H1 (cell line): ENCODE measurements around the gene DPM3. TPM values are rescaled to one million over a fixed set of nuclear protein-coding genes. Genes with fewer than 3 reads are reported as not detected.

Source experiments
- CTCF ChIA-PET: fragments of 300-600 bp; sonication (Branson Sonifier 250); formaldehyde crosslinking; loops from one replicate; lab custom pipeline; 2021; ENCODE audit not compliant: partially characterized antibody; lab: Charles Lee
- POLR2A ChIA-PET: fragments of 300-600 bp; sonication (Branson Sonifier 250); formaldehyde crosslinking; loops from one replicate; lab custom pipeline; 2021; ENCODE audit warnings: inconsistent platforms; ENCODE audit not compliant: partially characterized antibody; lab: Charles Lee
- DNase-seq, 2 experiments: peaks; one replicate each; pipeline versions ENCODE4 v3.0.0 to v3.0.0-alpha.2; 2010 to 2022; ENCODE audit warnings: low spot score in 2 of 2, low read depth in 1 of 2, mixed read lengths in 1 of 2
- FAIRE-seq: peaks from 2 replicates; lab custom pipeline; 2011; peaks lifted over from hg19 to GRCh38; lab: Jason Lieb, UNC
- H2AFZ ChIP-seq: 2 replicates; pipeline ENCODE4 v1.8.1; 2012; ENCODE audit warnings: low read length, inconsistent platforms
- H2AK5ac ChIP-seq: 2 replicates; pipeline ENCODE4 v1.6.1; 2013; ENCODE audit warnings: low read depth, low read length
- H2BK120ac ChIP-seq: replicated peaks from 2 replicates; pipeline ENCODE3; 2013; ENCODE audit warnings: low read depth, low read length, inconsistent platforms
- H2BK12ac ChIP-seq: 2 replicates; pipeline ENCODE4 v1.6.1; 2013; ENCODE audit warnings: low read depth, low read length
- H2BK15ac ChIP-seq: 2 replicates; pipeline ENCODE4 v1.6.1; 2013; ENCODE audit warnings: low read length
- H2BK20ac ChIP-seq: 2 replicates; pipeline ENCODE4 v1.6.1; 2013; ENCODE audit warnings: low read length
- H2BK5ac ChIP-seq: 2 replicates; pipeline ENCODE4 v1.6.1; 2013; ENCODE audit warnings: low read depth, low read length
- H3K14ac ChIP-seq: 2 replicates; pipeline ENCODE4 v1.6.1; 2013; ENCODE audit warnings: inconsistent platforms; ENCODE audit not compliant: insufficient read length
- H3K18ac ChIP-seq: 2 replicates; pipeline ENCODE4 v1.6.1; 2013; ENCODE audit warnings: low read length; ENCODE audit errors: extremely low read depth
- H3K23ac ChIP-seq: 2 replicates; pipeline ENCODE4 v1.6.1; 2013; ENCODE audit warnings: inconsistent platforms; ENCODE audit not compliant: insufficient read length
- H3K23me2 ChIP-seq: 2 replicates; pipeline ENCODE4 v1.6.1; 2013; ENCODE audit warnings: low read depth, low read length
- H3K27ac ChIP-seq: 2 replicates; pipeline ENCODE4 v1.6.1; 2011; ENCODE audit warnings: low read depth, low read length, inconsistent platforms
- H3K27me3 ChIP-seq, 4 experiments: replicated peaks in 1 of 4; 1 replicate in 1 of 4; 2 replicates in 3 of 4; pipeline versions ENCODE4 v1.6.1 to v1.8.1; 2011 to 2013; ENCODE audit warnings: low read length in 3 of 4, mild to moderate bottlenecking in 3 of 4, inconsistent platforms in 2 of 4, mixed read lengths in 2 of 4, moderate library complexity in 1 of 4; ENCODE audit not compliant: control insufficient read depth in 3 of 4, insufficient read depth in 3 of 4; ENCODE audit errors: extremely low read depth in 1 of 4
- H3K36me3 ChIP-seq, 4 experiments: 2 replicates each; pipeline versions ENCODE4 v1.6.1 to v1.8.1; 2011 to 2013; ENCODE audit warnings: mild to moderate bottlenecking in 4 of 4, low read length in 3 of 4, moderate library complexity in 2 of 4, control low read depth in 1 of 4, inconsistent platforms in 1 of 4; ENCODE audit not compliant: insufficient read depth in 4 of 4, control insufficient read depth in 2 of 4
- H3K4ac ChIP-seq: replicated peaks from 2 replicates; pipeline ENCODE3; 2013; ENCODE audit warnings: low read length, low read depth, mixed read lengths, inconsistent platforms; ENCODE audit not compliant: insufficient read length
- H3K4me1 ChIP-seq, 4 experiments: replicated peaks in 1 of 4; 1 replicate in 1 of 4; 2 replicates in 3 of 4; pipeline versions ENCODE4 v1.6.1 to v1.8.1; 2011 to 2013; ENCODE audit warnings: low read length in 3 of 4, inconsistent platforms in 2 of 4, mixed read lengths in 1 of 4; ENCODE audit not compliant: insufficient read depth in 4 of 4, control insufficient read depth in 3 of 4
- H3K4me2 ChIP-seq, 2 experiments: 2 replicates each; pipeline versions ENCODE4 v1.6.1 to v1.8.1; 2011 to 2013; ENCODE audit warnings: low read depth in 2 of 2, low read length in 2 of 2, control low read depth in 1 of 2, inconsistent platforms in 1 of 2, mild to moderate bottlenecking in 1 of 2; ENCODE audit not compliant: insufficient read depth in 1 of 2
- H3K4me3 ChIP-seq, 4 experiments: fragments of 200-600, 300-600 bp in 1 of 4; sonication (generic), shearing (Covaris generic), sonication (Bioruptor Twin) in 1 of 4; 2 replicates each; pipeline versions ENCODE4 v1.5.1 to v1.8.1; 2011 to 2016; ENCODE audit warnings: low read length in 4 of 4, low read depth in 3 of 4, control low read depth in 2 of 4, inconsistent platforms in 2 of 4, mild to moderate bottlenecking in 2 of 4, mixed read lengths in 1 of 4, moderate library complexity in 1 of 4; ENCODE audit not compliant: insufficient read depth in 2 of 4; ENCODE audit errors: extremely low read depth in 1 of 4
- H3K56ac ChIP-seq: replicated peaks from 2 replicates; pipeline ENCODE3; 2013; ENCODE audit warnings: low read depth, mild to moderate bottlenecking, mixed read lengths, low read length, inconsistent platforms; ENCODE audit not compliant: insufficient read length
- H3K79me1 ChIP-seq: 2 replicates; pipeline ENCODE4 v1.6.1; 2013; ENCODE audit warnings: low read depth, low read length, control low read depth
- H3K79me2 ChIP-seq, 2 experiments: 2 replicates each; pipeline versions ENCODE4 v1.6.1 to v1.8.1; 2012 to 2013; ENCODE audit warnings: low read length in 2 of 2, mild to moderate bottlenecking in 2 of 2, inconsistent platforms in 1 of 2; ENCODE audit not compliant: insufficient read depth in 2 of 2, control insufficient read depth in 1 of 2
- H3K9ac ChIP-seq, 4 experiments: replicated peaks in 1 of 4; 1 replicate in 1 of 4; 2 replicates in 3 of 4; pipeline versions ENCODE4 v1.6.1 to v1.8.1; 2011 to 2013; ENCODE audit warnings: low read depth in 3 of 4, low read length in 3 of 4, control low read depth in 2 of 4, mild to moderate bottlenecking in 2 of 4, moderate library complexity in 2 of 4, inconsistent platforms in 1 of 4; ENCODE audit errors: extremely low read depth in 1 of 4
- H3K9me3 ChIP-seq, 2 experiments: 2 replicates each; pipeline versions ENCODE4 v1.6.1 to v1.8.1; 2012 to 2013; ENCODE audit warnings: mild to moderate bottlenecking in 2 of 2, moderate library complexity in 2 of 2, control low read depth in 1 of 2, inconsistent platforms in 1 of 2, low read depth in 1 of 2, low read length in 1 of 2, mixed read lengths in 1 of 2; ENCODE audit not compliant: insufficient read depth in 2 of 2
- H4K20me1 ChIP-seq, 2 experiments: replicated peaks in 1 of 2; 2 replicates each; pipeline versions ENCODE3 to v1.8.1; 2011 to 2013; ENCODE audit warnings: inconsistent platforms in 2 of 2, low read length in 2 of 2, mild to moderate bottlenecking in 1 of 2; ENCODE audit not compliant: insufficient read depth in 2 of 2, control insufficient read depth in 1 of 2
- H4K5ac ChIP-seq: 2 replicates; pipeline ENCODE4 v1.6.1; 2013; ENCODE audit warnings: low read length, low read depth, mixed read lengths, inconsistent platforms; ENCODE audit not compliant: insufficient read length
- H4K8ac ChIP-seq: 2 replicates; pipeline ENCODE4 v1.8.0; 2013; ENCODE audit warnings: mild to moderate bottlenecking, moderate library complexity, low read length, inconsistent platforms; ENCODE audit not compliant: insufficient read depth; ENCODE audit errors: extremely low read depth
- H4K91ac ChIP-seq: replicated peaks from 2 replicates; pipeline ENCODE3; 2013; ENCODE audit warnings: low read length, mixed read lengths, inconsistent platforms; ENCODE audit not compliant: insufficient read length
- EZH2 ChIP-seq: fragments of 200-600 bp; sonication (generic); IDR thresholded peaks from 2 replicates; pipeline ENCODE4 v1.7.1; 2012; ENCODE audit warnings: low read depth, mild to moderate bottlenecking, moderate library complexity, low read length, inconsistent platforms; ENCODE audit not compliant: severe bottlenecking
- GABPA ChIP-seq: IDR thresholded peaks from 2 replicates; pipeline ENCODE4 v1.6.1; 2011; ENCODE audit warnings: mild to moderate bottlenecking, low read length, moderate library complexity, borderline replicate concordance; ENCODE audit not compliant: insufficient read depth
- HDAC6 ChIP-seq: IDR thresholded peaks from one replicate; pipeline ENCODE4 v1.7.1; 2012; ENCODE audit warnings: low read depth, mild to moderate bottlenecking, inconsistent platforms, low read length, moderate library complexity
- RBBP5 ChIP-seq: IDR thresholded peaks from 2 replicates; pipeline ENCODE4 v1.7.1; 2012; ENCODE audit warnings: low read depth, mild to moderate bottlenecking, inconsistent platforms, low read length, moderate library complexity, borderline replicate concordance
- SIX5 ChIP-seq: IDR thresholded peaks from 2 replicates; pipeline ENCODE4 v1.6.1; 2011; ENCODE audit warnings: mild to moderate bottlenecking, low read depth, low read length
- YY1 ChIP-seq: IDR thresholded peaks from 2 replicates; pipeline ENCODE4 v1.6.1; 2011; ENCODE audit warnings: low read depth, mild to moderate bottlenecking, low read length
- WGBS, 2 experiments: shearing (Covaris generic) in 1 of 2; methylation state at CpG; one replicate each; pipeline versions ENCODE4 v1.1.6 to v1.1.7; 2013 to 2015; ENCODE audit warnings: low lambda C conversion rate in 2 of 2, mixed read lengths in 2 of 2, inconsistent platforms in 1 of 2, low coverage in 1 of 2, missing lambda C conversion rate in 1 of 2; ENCODE audit not compliant: insufficient replicate concordance in 2 of 2, insufficient coverage in 1 of 2, insufficient read length in 1 of 2; ENCODE audit errors: extremely low coverage in 1 of 2, missing lambda C conversion rate in 1 of 2; 5-methylcytosine and 5-hydroxymethylcytosine counted together
- polyA plus RNA-seq, 7 experiments: library from polyadenylated mRNA; depleted of rRNA in 3 of 7; stranded (reverse) in 5 of 7; unstranded in 2 of 7; fragments of >200 nt in 5 of 7; fragments of 200-250 nt in 2 of 7; gene quantifications; 1 replicate in 5 of 7; 2 replicates in 1 of 7; 4 replicates in 1 of 7; pipeline versions ENCODE4 v1.2.1 to v1.2.3, GENCODE V29; 2011 to 2013; ENCODE audit warnings: missing spikeins in 2 of 7, mixed read lengths in 2 of 7
- total RNA-seq: library from RNA; stranded (reverse); fragmentation: NEBNext Ultra II Directional; extraction: Animal tissue kit (Norgen Biotek cat#: 25700); gene quantifications from 2 replicates; pipeline ENCODE4 v1.2.1, GENCODE V29; 2021

DPM3 gene
- total and polyA plus RNA-seq, 2 of the 8 experiments (the other 6 are each of a cell fraction or from before 2014, with no cell fraction given): 44.8 to 227 TPM

DNA sequence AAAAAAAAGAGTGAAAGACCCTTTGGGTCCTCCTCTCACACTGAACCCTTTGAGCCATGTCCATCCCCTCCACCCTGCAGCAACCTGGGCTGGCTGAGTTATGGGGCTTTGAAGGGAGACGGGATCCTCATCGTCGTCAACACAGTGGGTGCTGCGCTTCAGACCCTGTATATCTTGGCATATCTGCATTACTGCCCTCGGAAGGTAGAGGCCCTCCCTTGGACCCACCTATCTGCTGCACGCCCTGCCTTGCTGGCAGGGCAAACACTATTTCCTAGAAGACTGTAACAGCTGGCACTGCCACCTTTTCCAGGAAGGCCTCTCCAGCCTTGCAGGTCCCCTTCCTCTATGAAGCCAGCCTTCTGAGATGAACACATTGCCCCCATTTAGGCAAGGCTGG is 3.6 kb downstream of the DPM3 start:
- Histone ChIP-seq H3K79me2 (peaks cover 0 to 2% of the 10 kb centered on the region in 2 experiments; a peak in 1 of 4 replicates), H3K4ac (no peak overlapping the region), H3K27me3 (no peaks in the 10 kb centered on the region), H3K18ac (no peak overlapping the region; the same call in 1 of the 2 replicates), H2BK12ac (0 out of 2 replicates have a peak overlapping the region, but pooled peaks have one; percentile 7), H3K27ac (no peak overlapping the region), H2BK120ac (no peak overlapping the region), H3K23me2 (peaks cover 11% of the 10 kb centered on the region; the same call in 1 of the 2 replicates), H4K20me1 (no peaks in the 10 kb centered on the region), H2BK5ac (peak overlapping the region; percentile 69; the same call in 1 of the 2 replicates), H4K8ac (no peak overlapping the region; the same call in 1 of the 2 replicates), H3K36me3 (peaks cover 0 to 1% (median under 1%) of the 10 kb centered on the region in 4 experiments; a peak in 2 of 8 replicates), H2BK15ac (peak overlapping the region; percentile 36; the same call in 1 of the 2 replicates), H3K79me1 (no peaks in the 10 kb centered on the region; the same call in 1 of the 2 replicates), H2AK5ac (no peak overlapping the region), H3K23ac (no peak overlapping the region), H3K4me1 (peaks cover 0 to 18% (median 8%) of the 10 kb centered on the region in 4 experiments; a peak in 5 of 7 replicates), H3K4me2 (peak overlapping the region; percentile 79 to 86), H2BK20ac (no peak overlapping the region), H3K9ac (peak overlapping the region in 1 of 4 experiments; percentile 54; a peak in 1 of 7 replicates), H3K14ac (no peak overlapping the region), H3K56ac (no peak overlapping the region), H2AFZ (no peak overlapping the region), H3K9me3 (no peaks in the 10 kb centered on the region)
- FAIRE-seq: no peak
- DNase-seq: peak in 1 of 2 experiments; percentile 52
- CTCF ChIA-PET: interaction anchor here (0.7 to 14.2 kb wide), 12 partner anchors 9 to 130 kb away, joined by 3 to 187 read pairs (median 4); partner anchors contain the start of genes KRTCAP2 and TRIM46
- 39% methylated on average over 6 of the region's 6 CpGs; no CpG with 5 or more reads in 1 of the 2 experiments for WGBS, 2 experiments
- POLR2A ChIA-PET: interaction anchor here (0.6 to 2.4 kb wide), 11 partner anchors 8 to 1022 kb away, joined by 3 to 14 read pairs (median 6); partner anchors contain the start of gene KRTCAP2
- TF ChIP-seq SIX5 (no peak), EZH2 (no peak), HDAC6 (no peak), RBBP5 (no peak), GABPA (no peak), YY1 (no peak)
- TF ChIP-seq, all 59 proteins: peak for 0
- peak overlapping the region; percentile 49 for H4K5ac ChIP-seq
- no peak overlapping the region for H4K91ac ChIP-seq
- peak overlapping the region; percentile 67 to 89 (median 85) for H3K4me3 ChIP-seq
